ENCODE measurements around the gene CPM. TPM values are rescaled to one million over a fixed set of nuclear protein-coding genes. Genes with fewer than 3 reads are reported as not detected.

The CPM gene
- total RNA-seq, 1 donor from 2014 or later = 224 TPM

- no peak for DNase-seq
- no peak for TF ChIP-seq CTCF (IDR thresholded peaks at IDR 0.05)
- ATAC-seq = no peak
- Histone ChIP-seq H3K36me3 (no peaks in the 10 kb centered on the region), H3K27ac (no peak overlapping the region), H3K9me3 (no peaks in the 10 kb centered on the region), H3K4me3 (no peak overlapping the region), H3K4me1 (peaks cover 22% of the 10 kb centered on the region), H3K27me3 (ENCODE audit: low read depth) (no peaks in the 10 kb centered on the region)
- intact Hi-C loops (cut with DNase I) = no loop called here
These were observed 26.3 kb upstream of the CPM start for GRCh38 chr12:68959143-68959858.

GRCh38 chr12:68958322-68958721, 25.4 kb upstream of the CPM start:
- H3K27ac ChIP-seq = no peak overlapping the region
- peaks cover 19% of the 10 kb centered on the region for H3K4me1 ChIP-seq
- no peaks in the 10 kb centered on the region for H3K27me3 ChIP-seq (ENCODE audit: low read depth)
- intact Hi-C loops (cut with DNase I) = no loop called here
- DNase-seq (no peak), ATAC-seq (peak in 1 of 2 donors; percentile 45)
- H3K9me3 ChIP-seq = no peaks in the 10 kb centered on the region
- no peak overlapping the region for H3K4me3 ChIP-seq
- TF ChIP-seq CTCF (IDR thresholded peaks at IDR 0.05) = no peak
- H3K36me3 ChIP-seq = no peaks in the 10 kb centered on the region

GRCh38 chr12:68957273-68957672, 24.3 kb upstream of the CPM start:
- ATAC-seq (no peak), DNase-seq (no peak)
- Histone ChIP-seq H3K4me3 (no peak overlapping the region), H3K27ac (no peak overlapping the region), H3K4me1 (peaks cover 8% of the 10 kb centered on the region), H3K27me3 (ENCODE audit: low read depth) (no peaks in the 10 kb centered on the region), H3K9me3 (no peaks in the 10 kb centered on the region), H3K36me3 (no peaks in the 10 kb centered on the region)
- intact Hi-C loops (cut with DNase I) = no loop called here
- no peak for TF ChIP-seq CTCF (IDR thresholded peaks at IDR 0.05)

- TF ChIP-seq CTCF (IDR thresholded peaks at IDR 0.05) = no peak
- intact Hi-C loops (cut with DNase I) = no loop called here
- ATAC-seq = no peak
These were observed 23.5 kb upstream of the CPM start for GRCh38 chr12:68956466-68956865.

GRCh38 chr12:68954811-68955210, 21.8 kb upstream of the CPM start:
- DNase-seq = no peak
- intact Hi-C loops (cut with DNase I) = no loop called here
- H3K27ac ChIP-seq = no peak overlapping the region
- no peak for TF ChIP-seq CTCF (IDR thresholded peaks at IDR 0.05)
- no peaks in the 10 kb centered on the region for H3K9me3 ChIP-seq
- no peak for ATAC-seq
- peaks cover 20% of the 10 kb centered on the region for H3K4me1 ChIP-seq
- no peak overlapping the region for H3K4me3 ChIP-seq
- H3K27me3 ChIP-seq (ENCODE audit: low read depth) = no peaks in the 10 kb centered on the region
- H3K36me3 ChIP-seq = no peaks in the 10 kb centered on the region

More at GRCh38 chr12:68956466-68956865, 23.5 kb upstream of the CPM start:
- Histone ChIP-seq H3K36me3 (no peaks in the 10 kb centered on the region), H3K4me3 (no peak overlapping the region), H3K9me3 (no peaks in the 10 kb centered on the region), H3K4me1 (peaks cover 14% of the 10 kb centered on the region), H3K27ac (no peak overlapping the region), H3K27me3 (ENCODE audit: low read depth) (no peaks in the 10 kb centered on the region)
- no peak for DNase-seq
